Endothelial cell of umbilical vein (primary cell): ENCODE data around the gene DENND1C. TPM values are rescaled to one million over a fixed set of nuclear protein-coding genes. Genes with fewer than 3 reads are reported as not detected.
A peak's percentile ranks its signal among the peaks of the same experiment; 100 is the strongest.

ENCODE experiments used
- BruUV-seq: library from RNA; stranded (reverse); fragments of 400-500 nt; replicated peaks from 2 replicates; lab custom pipeline; 2021; lab: Mats Ljungman, UMichigan
- CTCF ChIA-PET: fragments of 300-600, 350-600 bp; sonication (Branson Sonifier 250); formaldehyde crosslinking; loops from one replicate; lab custom pipeline; 2021; ENCODE audit warnings: antibody characterized with exemption, inconsistent platforms; lab: Charles Lee
- POLR2A ChIA-PET: fragments of 300-600, 350-600 bp; sonication (Branson Sonifier 250); formaldehyde crosslinking; loops from one replicate; lab custom pipeline; 2021; ENCODE audit warnings: antibody characterized with exemption, inconsistent platforms; lab: Charles Lee
- DNase-seq: peaks from one replicate; pipeline ENCODE4 v3.0.0-alpha.2; 2011; ENCODE audit warnings: low read depth, low spot score
- FAIRE-seq: peaks from 2 replicates; lab custom pipeline; 2011; peaks lifted over from hg19 to GRCh38; lab: Jason Lieb, UNC
- H2AFZ ChIP-seq: 2 replicates; pipeline ENCODE4 v1.6.0; 2012; ENCODE audit warnings: low read depth, low read length, control low read depth, inconsistent platforms
- H3K27ac ChIP-seq: 2 replicates; pipeline ENCODE4 v1.5.1; 2011; ENCODE audit warnings: low read depth, mild to moderate bottlenecking, control low read depth, low read length, moderate library complexity; ENCODE audit not compliant: insufficient read depth
- H3K27me3 ChIP-seq, 2 experiments: 2 replicates each; pipeline versions ENCODE4 v1.6.0 to v1.6.1; 2011; ENCODE audit warnings: low read length in 2 of 2, mixed read lengths in 1 of 2; ENCODE audit not compliant: control insufficient read depth in 2 of 2, insufficient read depth in 2 of 2
- H3K36me3 ChIP-seq, 2 experiments: 2 replicates in 1 of 2; 3 replicates in 1 of 2; pipeline ENCODE4 v1.5.1; 2011; ENCODE audit warnings: low read length in 2 of 2, mild to moderate bottlenecking in 1 of 2, moderate library complexity in 1 of 2; ENCODE audit not compliant: control insufficient read depth in 2 of 2, insufficient read depth in 2 of 2; ENCODE audit errors: extremely low read depth in 1 of 2
- H3K4me1 ChIP-seq: 3 replicates; pipeline ENCODE4 v1.5.1; 2011; ENCODE audit warnings: mild to moderate bottlenecking, low read length; ENCODE audit not compliant: control insufficient read depth, insufficient read depth; ENCODE audit errors: extremely low read depth
- H3K4me2 ChIP-seq: 2 replicates; pipeline ENCODE4 v1.6.1; 2011; ENCODE audit warnings: low read length, control low read depth, mixed read lengths; ENCODE audit not compliant: insufficient read depth
- H3K4me3 ChIP-seq, 3 experiments: fragments of 200-600 bp in 1 of 3; sonication (generic), shearing (Covaris generic) in 1 of 3; replicated peaks in 1 of 3; 2 replicates each; pipeline ENCODE4 v1.5.1; 2011 to 2016; ENCODE audit warnings: control low read depth in 3 of 3, low read length in 3 of 3, mild to moderate bottlenecking in 2 of 3, inconsistent platforms in 1 of 3, low read depth in 1 of 3, moderate library complexity in 1 of 3; ENCODE audit not compliant: insufficient read depth in 1 of 3
- H3K79me2 ChIP-seq: 2 replicates; pipeline ENCODE4 v1.6.0; 2012; ENCODE audit warnings: low read length, inconsistent platforms; ENCODE audit not compliant: control insufficient read depth, insufficient read depth
- H3K9ac ChIP-seq: replicated peaks from 2 replicates; pipeline ENCODE3; 2011; ENCODE audit warnings: low read length, control low read depth; ENCODE audit not compliant: insufficient read depth; ENCODE audit errors: extremely low read depth
- H3K9me1 ChIP-seq: replicated peaks from 3 replicates; pipeline ENCODE4 v1.6.0; 2011; ENCODE audit warnings: mild to moderate bottlenecking, low read length; ENCODE audit not compliant: control insufficient read depth, insufficient read depth; ENCODE audit errors: extremely low read depth
- H3K9me3 ChIP-seq: replicated peaks from 2 replicates; pipeline ENCODE4 v1.5.1; 2012; ENCODE audit warnings: low read length, inconsistent platforms; ENCODE audit not compliant: control insufficient read depth, insufficient read depth
- H4K20me1 ChIP-seq: replicated peaks from 2 replicates; pipeline ENCODE3; 2011; ENCODE audit warnings: mild to moderate bottlenecking, low read length; ENCODE audit not compliant: control insufficient read depth, insufficient read depth; ENCODE audit errors: extremely low read depth
- EZH2 ChIP-seq: IDR thresholded peaks from 2 replicates; pipeline ENCODE4 v1.6.1; 2012; ENCODE audit warnings: borderline replicate concordance, low read depth, mild to moderate bottlenecking, moderate library complexity, low read length, inconsistent platforms; ENCODE audit not compliant: severe bottlenecking
- FOS ChIP-seq: IDR thresholded peaks from 2 replicates; pipeline ENCODE4 v1.6.1; 2011; ENCODE audit warnings: mild to moderate bottlenecking, low read length, moderate library complexity, borderline replicate concordance; ENCODE audit not compliant: insufficient read depth
- GATA2 ChIP-seq: IDR thresholded peaks from 2 replicates; pipeline ENCODE4 v1.7.0; 2011; ENCODE audit warnings: low read depth, mild to moderate bottlenecking, moderate library complexity, mixed read lengths, low read length; ENCODE audit not compliant: insufficient read length, insufficient read depth
- JUN ChIP-seq: IDR thresholded peaks from 2 replicates; pipeline ENCODE4 v1.6.1; 2011; ENCODE audit warnings: borderline replicate concordance, low read depth; ENCODE audit not compliant: insufficient read length, insufficient read depth
- MAX ChIP-seq: IDR thresholded peaks from 2 replicates; pipeline ENCODE4 v1.6.1; 2011; ENCODE audit not compliant: insufficient read depth, insufficient read length
- MYC ChIP-seq: IDR thresholded peaks from one replicate; pipeline ENCODE4 v1.6.1; 2011; ENCODE audit warnings: mild to moderate bottlenecking, low read depth, low read length
- POLR2A ChIP-seq: IDR thresholded peaks from 2 replicates; pipeline ENCODE4 v1.6.1; 2012; ENCODE audit warnings: low read depth, mild to moderate bottlenecking, control low read depth, low read length
- POLR2AphosphoS5 ChIP-seq: IDR thresholded peaks from 2 replicates; pipeline ENCODE4 v1.6.1; 2012; ENCODE audit warnings: low read depth, mild to moderate bottlenecking, control low read depth, low read length, moderate library complexity; ENCODE audit not compliant: insufficient read depth
- dilution Hi-C: fragments of 300-500 bp; cut with MboI; formaldehyde crosslinking; loops from one replicate; pipeline ENCODE4 v1.15.0; 2019; ENCODE audit warnings: low sequenced_read_pairs; ENCODE audit not compliant: extremely low pct_ligation_motif_present
- intact Hi-C: fragments of 100-400 bp; cut with micrococcal nuclease; formaldehyde crosslinking; loops from one replicate; pipeline ENCODE4 v1.10.0; 2022
- polyA plus RNA-seq, 4 experiments: library from polyadenylated mRNA; depleted of rRNA in 3 of 4; stranded (reverse) in 3 of 4; unstranded in 1 of 4; fragments of >200 nt; gene quantifications; 2 replicates each; pipeline versions ENCODE4 v1.2.1 to v1.2.3, GENCODE V29; 2011 to 2012; ENCODE audit warnings: missing spikeins in 1 of 4
- total RNA-seq: library from RNA; stranded (reverse); gene quantifications from 2 replicates; pipeline ENCODE4 v1.2.3, GENCODE V29; 2021
- TF ChIP-seq, protein P1 (sequence below), 2 donors: IDR thresholded peaks; 1 replicate in 1 of 2; 2 replicates in 1 of 2; pipeline ENCODE4 v1.5.1; 2011; ENCODE audit warnings: low read length in 2 of 2, mild to moderate bottlenecking in 2 of 2, moderate library complexity in 2 of 2, control low read depth in 1 of 2, inconsistent platforms in 1 of 2, low read depth in 1 of 2; ENCODE audit not compliant: insufficient read depth in 1 of 2; ENCODE audit errors: extremely low read depth in 1 of 2

The DENND1C gene
- total and polyA plus RNA-seq, 2 donors (not counting 3 experiments of a cell fraction or from before 2014, with no cell fraction given): not detected

GRCh38 chr19:6519289-6519688 lies 37.7 kb upstream of the DENND1C start:
- no peak overlapping the region for H3K4me2 ChIP-seq
- dilution Hi-C loops: no loop called here
- CTCF ChIA-PET: interaction anchor here (7.3 kb wide), 1 partner anchor 112 kb away, joined by 100 read pairs; no protein-coding TSS in a partner anchor

More at GRCh38 chr19:6519289-6519688, 37.7 kb upstream of the DENND1C start:
- Histone ChIP-seq H3K4me1 (peaks cover 4% of the 10 kb centered on the region), H3K36me3 (no peaks in the 10 kb centered on the region), H4K20me1 (no peaks in the 10 kb centered on the region), H3K27me3 (no peaks in the 10 kb centered on the region), H3K4me3 (no peak overlapping the region), H2AFZ (no peak overlapping the region), H3K9me3 (no peaks in the 10 kb centered on the region), H3K27ac (no peak overlapping the region), H3K9me1 (no peaks in the 10 kb centered on the region), H3K9ac (no peak overlapping the region), H3K79me2 (no peaks in the 10 kb centered on the region)
- BruUV-seq: no TSS peak
- DNase-seq (peak; percentile 44), FAIRE-seq (peak; percentile 71)
- POLR2A ChIA-PET: no interaction called here
- TF ChIP-seq MAX (no peak), POLR2AphosphoS5 (no peak), JUN (peak; percentile 37), MYC (no peak), EZH2 (no peak), POLR2A (no peak), GATA2 (no peak), FOS (peak; percentile 67)
- TF ChIP-seq, protein P1, sequence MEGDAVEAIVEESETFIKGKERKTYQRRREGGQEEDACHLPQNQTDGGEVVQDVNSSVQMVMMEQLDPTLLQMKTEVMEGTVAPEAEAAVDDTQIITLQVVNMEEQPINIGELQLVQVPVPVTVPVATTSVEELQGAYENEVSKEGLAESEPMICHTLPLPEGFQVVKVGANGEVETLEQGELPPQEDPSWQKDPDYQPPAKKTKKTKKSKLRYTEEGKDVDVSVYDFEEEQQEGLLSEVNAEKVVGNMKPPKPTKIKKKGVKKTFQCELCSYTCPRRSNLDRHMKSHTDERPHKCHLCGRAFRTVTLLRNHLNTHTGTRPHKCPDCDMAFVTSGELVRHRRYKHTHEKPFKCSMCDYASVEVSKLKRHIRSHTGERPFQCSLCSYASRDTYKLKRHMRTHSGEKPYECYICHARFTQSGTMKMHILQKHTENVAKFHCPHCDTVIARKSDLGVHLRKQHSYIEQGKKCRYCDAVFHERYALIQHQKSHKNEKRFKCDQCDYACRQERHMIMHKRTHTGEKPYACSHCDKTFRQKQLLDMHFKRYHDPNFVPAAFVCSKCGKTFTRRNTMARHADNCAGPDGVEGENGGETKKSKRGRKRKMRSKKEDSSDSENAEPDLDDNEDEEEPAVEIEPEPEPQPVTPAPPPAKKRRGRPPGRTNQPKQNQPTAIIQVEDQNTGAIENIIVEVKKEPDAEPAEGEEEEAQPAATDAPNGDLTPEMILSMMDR (IDR thresholded peaks at IDR 0.05; ENCODE audit: extremely low read depth in 1 of 2, insufficient read depth in 1 of 2, low read depth in 1 of 2, low read length in 2 of 2): no peak
- intact Hi-C loops: no loop called here
